DMS114 treated with DMSO at 0.1 percent for 48 hours (cell line): ENCODE data around the gene RBM34.
A peak's percentile ranks its signal among the peaks of the same experiment; 100 is the strongest.
"Not testable (repeated sequence)": the region's sequence is repeated elsewhere in the genome, so short reads cannot be mapped to it uniquely, and the experiment has no call there.

ENCODE experiments used
- DNase-seq: peaks from one replicate; lab custom pipeline; 2025; ENCODE audit not compliant: unreplicated experiment; lab: John Stamatoyannopoulos, UW

Gene RBM34

GRCh38 chr1:235160957-235161684, at the start of gene RBM34:
TSS of gene RBM34 (minus strand) at chr1:235161250. CDS start at chr1:235161226, 24 bp downstream.
- peak; percentile 87 for DNase-seq

- DNase-seq: no peak
These were observed 46.1 kb upstream of the RBM34 start for GRCh38 chr1:235207209-235207565.

- no peak for DNase-seq
These were observed 45.6 kb upstream of the RBM34 start for GRCh38 chr1:235206533-235207208.

GRCh38 chr1:235205687-235206086, 44.6 kb upstream of the RBM34 start:
- no peak for DNase-seq

GRCh38 chr1:235203428-235203827, 42.4 kb upstream of the RBM34 start:
- DNase-seq: no peak

- not testable (repeated sequence) for DNase-seq
These were observed 41.4 kb upstream of the RBM34 start for GRCh38 chr1:235202447-235202846.

- no peak for DNase-seq
These were observed 38.4 kb upstream of the RBM34 start for GRCh38 chr1:235199441-235199840.

- no peak for DNase-seq
These were observed 29.4 kb upstream of the RBM34 start for GRCh38 chr1:235190431-235190830.

GRCh38 chr1:235187316-235187715, 26.3 kb upstream of the RBM34 start:
- DNase-seq: no peak

GRCh38 chr1:235181561-235182245, 20.7 kb upstream of the RBM34 start:
- no peak for DNase-seq

GRCh38 chr1:235180916-235181460, 19.9 kb upstream of the RBM34 start:
- DNase-seq: no peak

- DNase-seq: no peak
These were observed 15.4 kb upstream of the RBM34 start for GRCh38 chr1:235176486-235176885.

GRCh38 chr1:235169986-235170385, 8.9 kb upstream of the RBM34 start:
- DNase-seq: no peak

- DNase-seq: no peak
These were observed 7.3 kb upstream of the RBM34 start for GRCh38 chr1:235168375-235168774.

GRCh38 chr1:235161685-235162327, 756 bp upstream of the RBM34 start:
- DNase-seq: no peak

GRCh38 chr1:235160383-235160956, 580 bp downstream of the RBM34 start:
- DNase-seq: peak; percentile 56

- not testable (repeated sequence) for DNase-seq
These were observed 1.1 kb downstream of the RBM34 start for GRCh38 chr1:235159930-235160329.

GRCh38 chr1:235159284-235159683, 1.8 kb downstream of the RBM34 start:
- not testable (repeated sequence) for DNase-seq

GRCh38 chr1:235158680-235159079, 2.4 kb downstream of the RBM34 start:
- no peak for DNase-seq

GRCh38 chr1:235157150-235157549, 3.9 kb downstream of the RBM34 start:
- DNase-seq: no peak

- DNase-seq: no peak
These were observed 4.3 kb downstream of the RBM34 start for GRCh38 chr1:235156740-235157139.
